Activated naive CD4-positive, alpha-beta T cell treated with anti-CD3 and anti-CD28 coated beads, Interleukin-2, amount 50 U/mL, for 16 hours (primary cell): Measurements from ENCODE around the gene PTTG1.
"Not testable (repeated sequence)": the region's sequence is repeated elsewhere in the genome, so short reads cannot be mapped to it uniquely, and the experiment has no call there.

Experiments used
- DNase-seq: peaks from one replicate; pipeline ENCODE4 v3.0.0-alpha.2; 2020

The PTTG1 gene

DNA sequence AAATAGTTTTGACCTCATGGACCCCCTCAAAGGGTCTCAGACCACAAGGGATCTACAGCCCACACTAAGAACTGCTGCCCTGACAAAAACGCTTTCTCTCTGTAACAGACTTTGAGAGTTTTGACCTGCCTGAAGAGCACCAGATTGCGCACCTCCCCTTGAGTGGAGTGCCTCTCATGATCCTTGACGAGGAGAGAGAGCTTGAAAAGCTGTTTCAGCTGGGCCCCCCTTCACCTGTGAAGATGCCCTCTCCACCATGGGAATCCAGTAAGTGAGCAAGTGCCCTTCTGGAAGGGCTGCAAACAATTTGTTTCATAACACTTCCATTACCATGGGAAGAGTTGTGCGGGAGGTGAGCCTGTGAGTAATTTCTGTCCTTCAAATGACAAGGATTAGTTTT, 6.0 kb downstream of the PTTG1 start:
- no peak for DNase-seq

DNA sequence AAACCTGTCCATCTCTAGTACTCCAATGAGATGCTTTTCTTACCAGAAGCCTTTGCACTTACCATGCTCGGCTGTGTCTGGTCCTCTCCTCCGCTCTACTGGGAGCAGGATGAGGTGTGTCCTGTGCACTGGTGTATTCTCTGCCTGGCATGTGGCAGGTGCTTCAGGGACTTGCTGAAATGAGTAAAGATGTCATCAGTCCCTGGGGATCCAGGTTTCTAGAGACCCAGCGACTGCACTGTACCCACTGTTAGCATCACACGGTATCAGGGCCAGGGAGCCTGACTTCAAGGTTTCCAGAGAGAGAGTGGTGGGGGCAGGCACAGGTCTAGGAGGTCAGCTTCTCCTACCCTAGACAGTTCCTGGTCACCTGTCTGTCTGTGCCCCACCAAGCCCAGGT, 10.5 kb downstream of the PTTG1 start:
- no peak for DNase-seq

DNA sequence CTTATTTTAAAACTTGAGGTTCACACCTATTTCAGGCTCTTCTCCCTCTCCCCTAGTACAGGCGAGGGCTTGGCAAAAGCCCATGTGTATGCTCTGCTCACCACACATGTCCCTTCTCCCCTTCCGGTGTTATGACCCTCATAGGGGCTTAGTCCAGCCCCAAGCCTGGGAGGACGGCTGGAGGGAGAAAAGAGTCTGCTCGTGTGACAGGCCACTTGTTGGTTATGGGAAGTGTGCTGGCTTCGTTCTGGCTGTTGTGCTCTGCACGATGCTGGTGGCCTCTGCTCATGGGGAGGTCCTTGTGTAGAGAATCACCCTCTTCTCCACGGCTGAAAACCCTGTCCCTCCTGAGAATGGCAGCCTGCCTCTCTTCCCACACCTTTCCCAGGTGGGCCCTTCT, 11.1 kb downstream of the PTTG1 start:
- no peak for DNase-seq

DNA sequence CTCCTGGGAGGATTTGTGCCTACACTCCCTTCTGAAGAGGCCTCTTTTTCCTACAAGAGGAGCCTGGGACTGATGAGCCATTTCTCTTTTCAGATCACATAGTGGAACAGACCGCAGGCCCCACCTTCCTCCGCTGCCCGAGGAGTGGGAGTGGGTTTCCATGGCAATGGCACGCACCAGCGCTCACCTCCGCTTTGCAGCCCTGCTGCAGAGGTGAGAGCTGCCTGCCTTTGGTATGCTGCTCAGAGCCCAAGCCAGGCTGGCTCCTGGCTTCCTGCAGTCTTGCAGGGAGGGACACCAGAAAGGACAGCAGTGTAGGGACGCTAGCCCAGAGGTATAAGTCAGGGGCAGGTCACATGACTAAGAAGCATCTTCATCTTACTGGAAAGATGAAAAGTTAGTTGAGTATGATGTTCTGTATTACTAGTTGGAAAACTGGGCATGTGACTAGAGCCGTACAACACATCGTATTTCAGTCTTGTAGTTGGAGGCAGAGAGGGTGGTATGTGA, 12.4 kb downstream of the PTTG1 start:
- DNase-seq, result no peak

DNA sequence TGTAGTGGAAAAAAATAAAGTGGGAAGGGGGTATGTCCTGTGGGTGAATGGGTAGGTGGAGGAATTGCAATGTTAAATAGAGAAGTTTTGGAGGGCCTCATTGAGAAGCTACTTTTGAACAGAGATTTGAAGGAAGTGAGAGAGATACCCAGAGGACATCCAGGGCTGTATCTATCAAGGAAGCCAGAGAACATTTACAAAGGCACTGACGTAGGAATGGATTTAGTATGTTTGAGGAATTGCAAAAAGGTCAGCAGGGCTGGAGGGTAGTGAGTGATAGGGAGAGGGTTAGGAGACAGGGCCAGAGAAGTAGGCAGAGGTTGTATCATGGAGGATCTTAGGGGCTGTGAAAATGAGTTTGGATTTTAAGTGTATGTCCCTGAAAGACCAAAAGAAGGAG, 13.9 kb downstream of the PTTG1 start:
- no peak for DNase-seq

DNA sequence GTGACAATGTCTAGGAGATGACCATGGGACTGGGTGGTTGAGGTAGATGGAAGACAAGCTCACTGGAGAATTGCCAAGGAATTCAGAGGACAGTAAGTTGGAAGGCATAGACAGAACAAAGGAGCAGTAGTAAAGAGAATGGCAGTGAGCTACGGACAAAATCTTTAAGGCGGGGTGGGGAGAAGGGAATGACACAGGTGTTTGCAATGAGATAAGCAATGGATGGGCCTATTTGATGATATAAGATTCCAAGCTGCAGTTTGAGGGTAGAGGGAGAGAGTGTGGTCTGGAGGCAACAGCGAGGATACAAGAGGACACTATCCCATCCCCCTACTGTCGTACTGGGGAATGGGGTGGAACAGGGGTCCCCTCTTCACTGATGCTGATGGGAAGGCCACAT, 14.4 kb downstream of the PTTG1 start:
- DNase-seq, result no peak

DNA sequence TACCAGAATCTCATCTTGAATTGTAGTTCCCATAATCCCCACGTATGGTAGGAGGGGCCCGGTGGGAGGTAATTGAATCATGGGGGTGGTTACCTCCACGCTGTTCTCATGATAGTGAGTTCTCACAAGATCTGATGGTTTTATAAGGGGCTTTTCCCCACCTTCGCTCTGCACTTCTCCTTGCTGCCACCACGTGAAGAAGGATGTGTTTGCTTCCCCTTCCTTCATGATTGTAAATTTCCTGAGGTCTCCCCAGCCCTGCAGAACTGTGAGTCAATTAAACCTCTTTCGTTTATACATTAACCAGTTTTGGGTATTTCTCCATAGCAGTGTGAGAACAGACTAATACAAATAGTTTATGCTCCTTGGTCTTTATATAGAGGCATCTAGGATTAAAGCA, 15.0 kb downstream of the PTTG1 start:
- not testable (repeated sequence) for DNase-seq

DNA sequence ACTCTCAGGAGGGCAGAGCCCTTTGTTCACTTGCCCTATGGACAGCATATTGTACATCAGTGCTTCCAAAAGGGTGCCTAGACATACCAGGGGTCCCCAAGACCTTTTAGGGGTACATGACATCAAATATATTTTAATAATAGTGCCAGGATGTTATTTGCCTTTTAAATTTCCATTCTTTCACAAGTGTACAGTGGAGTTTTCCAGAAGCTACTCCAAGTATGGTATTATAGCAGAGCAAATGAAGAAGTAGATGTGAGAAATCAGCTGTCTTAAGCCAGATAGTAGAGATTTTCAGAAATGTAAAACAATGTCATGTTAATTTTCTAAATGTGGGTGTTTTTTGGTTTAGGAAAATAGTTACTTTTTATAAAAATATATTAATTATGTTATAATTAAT, 15.6 kb downstream of the PTTG1 start:
- no peak for DNase-seq

DNA sequence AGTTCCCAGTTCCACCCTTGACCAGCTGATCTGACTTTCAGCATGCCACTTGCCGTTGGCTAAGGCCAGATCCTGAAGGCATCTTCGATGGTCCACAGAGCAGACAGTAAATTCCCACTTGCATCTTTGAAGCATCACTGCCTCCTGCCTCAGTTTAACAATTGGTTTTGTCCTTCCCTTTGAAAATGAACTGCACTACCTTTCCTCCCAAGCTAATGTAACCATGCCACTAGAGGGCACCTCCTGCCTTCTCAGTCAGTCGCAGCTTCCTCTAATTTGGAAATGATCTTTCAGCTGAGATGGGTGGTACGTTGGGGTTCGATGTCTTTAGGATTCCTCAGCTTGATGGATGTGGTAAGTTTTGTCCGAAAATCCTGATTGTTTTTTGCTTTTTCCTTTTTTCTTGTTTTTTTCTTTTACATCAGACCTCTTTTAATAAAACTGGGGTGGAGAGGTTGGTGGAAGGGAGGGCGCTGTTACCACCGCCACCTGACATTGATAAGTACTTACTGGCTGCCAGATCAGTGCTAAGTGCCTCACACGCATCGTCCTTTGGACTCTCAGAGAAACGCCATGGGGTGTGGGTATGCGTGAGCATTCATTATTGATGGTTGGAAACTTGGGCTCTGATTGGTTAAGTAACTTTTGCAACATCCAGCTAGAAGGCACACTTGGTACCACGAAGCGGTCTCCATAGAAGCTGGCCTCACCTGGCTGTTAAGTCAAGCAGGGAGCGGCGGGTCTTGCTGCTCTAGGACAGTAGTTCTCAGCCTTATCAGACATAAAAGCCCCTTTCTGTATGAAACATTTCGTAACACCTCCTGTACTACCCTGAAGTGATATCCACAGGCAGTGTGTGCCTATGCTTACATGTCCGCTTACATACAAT, 16.9 kb downstream of the PTTG1 start:
- peak; percentile 51 for DNase-seq

DNA sequence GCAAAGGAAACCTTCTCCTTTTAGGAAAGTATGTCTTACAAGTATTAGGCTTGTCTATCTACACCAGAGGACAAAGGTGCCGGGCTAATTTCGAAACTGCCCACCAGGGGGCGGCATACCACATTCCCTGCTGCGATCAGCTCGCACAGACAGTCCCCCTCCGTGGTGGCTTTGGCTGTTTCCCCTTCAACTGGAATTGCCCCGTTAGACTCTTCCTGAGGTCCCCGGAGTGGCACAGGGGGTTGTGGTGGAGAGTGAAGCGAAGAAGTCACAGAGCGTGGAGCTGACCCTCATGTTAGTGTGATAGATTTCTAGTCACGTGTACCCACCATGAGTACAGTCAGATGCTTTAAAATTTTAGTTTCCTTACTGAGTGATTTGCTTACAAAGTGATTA, 17.5 kb downstream of the PTTG1 start:
- DNase-seq, result peak; percentile 88

DNA sequence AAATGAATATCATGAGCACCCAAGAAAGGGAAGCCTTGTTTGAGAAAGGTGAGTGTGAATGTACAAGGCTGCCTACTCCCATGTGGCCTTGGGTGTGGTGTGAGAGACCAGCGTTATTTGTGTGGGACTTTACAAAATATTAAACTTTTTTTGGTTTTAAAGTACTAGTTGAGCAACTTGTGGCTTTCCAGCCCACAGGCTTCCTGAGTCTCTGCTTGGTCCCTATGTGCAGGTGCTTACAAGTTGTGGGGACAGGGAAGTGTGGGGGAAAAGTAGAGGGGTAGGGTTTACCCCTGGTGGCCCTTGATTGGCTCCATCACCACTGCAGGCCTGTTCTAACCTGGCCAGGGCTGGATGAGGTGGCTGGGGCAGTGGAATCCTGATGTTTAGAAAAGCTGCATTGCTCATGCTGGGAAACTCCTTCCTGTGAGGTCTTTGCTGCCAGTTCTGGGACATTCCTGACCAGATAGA, 19.7 kb downstream of the PTTG1 start:
- no peak for DNase-seq

DNA sequence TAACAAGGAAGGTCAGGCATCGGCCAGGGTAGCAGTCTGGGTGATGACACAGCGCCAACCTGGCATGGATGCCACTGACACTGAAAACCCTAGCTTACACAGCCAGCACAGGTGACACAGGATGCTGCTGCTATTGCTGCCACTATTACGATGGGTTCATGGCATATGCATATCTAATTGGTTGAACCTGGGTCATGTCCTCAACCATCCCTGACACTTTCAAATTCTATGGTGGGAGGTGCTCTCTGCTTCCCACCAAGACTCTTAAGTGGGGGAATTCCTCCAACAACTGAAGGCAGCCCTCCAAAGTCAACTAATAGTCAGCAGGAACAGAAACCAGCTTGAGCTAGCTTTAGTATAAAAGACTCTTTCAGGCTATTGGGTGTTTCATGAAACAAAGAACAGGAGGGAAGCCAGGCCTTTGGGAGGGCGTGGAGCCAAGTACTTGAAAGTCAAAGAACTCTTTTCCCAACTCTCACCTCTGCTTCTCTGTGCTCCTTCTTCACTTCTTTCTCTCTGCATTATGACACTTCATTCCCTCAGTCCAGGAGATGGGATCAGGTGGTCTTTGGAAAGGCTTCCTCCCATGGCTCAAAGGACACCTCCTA, 21.3 kb downstream of the PTTG1 start:
- DNase-seq, result no peak

DNA sequence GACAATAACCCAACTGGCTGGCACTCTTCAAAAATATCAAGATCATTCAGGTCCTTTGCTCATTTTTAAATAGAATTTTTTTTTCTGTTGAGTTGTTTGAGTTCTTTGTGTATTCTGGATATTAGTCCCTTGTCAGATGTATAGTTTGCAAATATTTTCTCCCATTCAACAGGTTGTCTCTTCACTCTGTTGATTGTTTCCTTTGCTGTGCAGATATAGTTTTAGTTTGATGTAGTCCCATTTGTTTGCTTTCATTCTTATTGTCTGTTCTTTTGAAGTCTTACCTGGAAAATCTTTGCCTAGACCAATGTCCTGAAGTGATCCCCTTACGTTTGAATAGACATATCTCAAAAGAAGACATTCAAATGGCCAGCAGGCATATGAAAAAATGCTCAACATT, 22.8 kb downstream of the PTTG1 start:
- DNase-seq, result no peak

DNA sequence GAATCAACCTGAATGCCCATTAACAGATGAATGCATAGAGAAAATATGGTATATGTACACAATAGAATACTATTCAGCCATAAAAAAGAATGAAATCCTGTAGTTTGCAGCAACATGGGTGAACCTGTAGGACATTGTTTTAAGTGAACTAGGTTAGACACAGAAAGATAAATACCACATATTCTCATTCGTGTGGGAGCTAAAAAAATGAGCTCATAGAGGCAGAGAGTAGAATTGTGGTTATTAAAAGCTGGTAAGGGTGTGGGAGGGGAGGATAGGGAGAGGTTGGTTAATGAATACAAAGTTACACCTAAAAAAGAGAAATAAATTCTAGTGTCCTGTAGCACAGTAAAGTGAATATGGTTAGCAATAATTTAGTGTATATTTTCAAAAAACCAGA, 23.5 kb downstream of the PTTG1 start:
- no peak for DNase-seq

DNA sequence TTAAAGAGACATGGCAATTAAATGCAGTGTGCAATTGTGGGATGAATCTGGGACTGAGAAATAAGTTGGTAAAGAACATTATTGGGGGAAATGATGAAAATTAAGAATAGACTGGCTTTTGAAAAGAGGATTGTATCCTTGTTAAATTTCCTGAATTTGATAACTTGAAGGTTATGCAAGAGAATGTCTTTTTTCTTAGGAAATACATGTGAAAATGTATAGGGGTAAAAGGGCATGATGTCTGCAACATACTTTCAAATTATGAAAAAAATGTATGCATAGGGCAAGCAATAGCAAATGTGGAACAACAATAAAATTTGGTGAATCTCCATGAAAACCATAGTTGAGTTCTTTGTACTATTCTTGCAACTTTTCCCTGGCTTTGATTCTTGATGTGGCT, 24.1 kb downstream of the PTTG1 start:
- no peak for DNase-seq

DNA sequence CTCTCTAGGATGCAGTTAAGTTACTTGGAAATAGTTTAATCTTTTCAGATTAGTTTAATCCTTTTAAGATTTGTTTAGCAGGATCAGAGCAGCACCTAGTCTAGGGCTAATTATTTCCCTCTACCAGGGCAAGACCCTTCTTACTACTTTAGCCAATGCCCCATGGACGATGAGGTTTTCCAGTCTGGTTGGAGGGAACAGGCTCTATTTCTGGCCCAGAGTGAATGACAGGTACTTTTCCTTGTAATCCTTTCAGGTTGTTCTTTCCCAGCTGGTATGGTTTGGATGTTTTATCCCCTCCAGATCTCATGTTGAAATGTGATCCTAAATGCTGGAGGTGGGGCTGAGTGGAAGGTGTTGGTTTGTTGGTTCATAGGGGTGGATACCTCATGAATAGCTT, 27.2 kb downstream of the PTTG1 start:
- no peak for DNase-seq

DNA sequence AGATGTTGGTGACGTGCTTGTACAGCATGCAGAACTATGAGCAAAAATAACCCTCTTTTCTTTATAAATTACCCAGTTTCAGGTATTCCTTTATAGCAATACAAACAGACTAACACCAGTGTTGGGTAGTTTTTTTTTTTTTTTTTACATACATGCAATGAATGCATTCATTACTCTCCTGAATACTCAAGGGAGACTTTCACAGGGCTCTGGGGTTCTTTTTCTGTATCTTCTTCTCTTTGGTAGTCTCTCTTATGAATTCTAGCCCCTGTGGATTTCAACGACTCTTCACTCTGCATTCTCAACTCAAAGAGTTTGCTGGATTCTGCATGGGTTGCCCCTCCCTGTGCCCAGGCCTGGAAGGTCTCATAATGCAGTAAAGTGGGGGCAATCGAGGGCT, 27.8 kb downstream of the PTTG1 start:
- DNase-seq, result no peak

DNA sequence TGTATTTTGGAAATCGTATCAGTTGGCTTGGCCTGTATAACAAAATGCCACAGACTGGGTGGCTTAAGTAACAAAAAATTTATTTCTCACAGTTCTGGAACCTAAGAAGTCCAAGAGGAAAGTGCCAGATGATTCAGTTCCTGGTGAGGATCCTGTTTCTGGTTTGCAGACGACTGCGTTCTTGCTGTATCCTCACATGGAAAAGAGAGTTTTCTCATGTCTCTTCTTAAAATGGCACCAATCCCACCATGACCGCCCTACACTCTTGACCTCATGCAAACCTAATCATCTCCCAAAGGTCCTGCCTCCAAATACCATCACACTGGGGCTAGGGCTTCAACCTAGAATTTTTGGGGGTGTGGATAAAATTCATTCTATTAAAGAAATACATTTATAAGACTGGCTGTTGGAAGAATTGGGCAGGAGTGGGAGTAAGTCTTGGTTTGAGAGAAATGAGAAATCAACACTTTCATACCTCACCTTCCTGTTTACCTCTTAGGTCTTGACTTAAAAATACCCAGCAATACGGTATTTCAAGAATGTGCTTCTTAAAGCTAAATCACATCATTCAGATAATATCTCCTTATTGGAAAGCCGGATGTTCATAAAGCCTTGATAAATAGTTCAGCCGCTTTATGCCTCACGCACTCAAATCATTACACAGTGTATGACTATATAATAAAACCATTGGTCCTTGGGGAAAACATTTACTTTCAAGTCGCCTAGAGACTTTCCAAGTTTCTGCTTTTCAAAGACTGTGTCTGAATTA, 28.7 kb downstream of the PTTG1 start:
- no peak for DNase-seq

DNA sequence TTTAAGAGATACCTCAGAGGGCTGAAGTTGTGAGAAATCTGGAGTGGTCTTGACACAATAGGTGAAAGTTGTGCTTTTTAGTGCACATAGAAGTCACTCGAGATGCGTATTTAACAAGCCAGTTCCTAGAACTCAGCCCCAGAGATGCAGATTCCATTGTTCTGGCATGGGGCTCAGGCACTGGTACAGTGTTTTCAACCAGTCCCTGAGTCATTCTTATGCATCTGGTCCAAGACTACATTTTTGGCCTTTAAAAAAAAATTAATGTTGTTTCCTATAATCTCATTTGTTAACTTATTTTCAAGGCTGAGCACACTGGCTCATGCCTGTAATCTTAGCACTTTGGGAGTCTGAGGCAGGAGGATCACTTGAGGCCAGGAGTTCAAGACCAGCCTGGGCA, 29.6 kb downstream of the PTTG1 start:
- DNase-seq, result no peak

DNA sequence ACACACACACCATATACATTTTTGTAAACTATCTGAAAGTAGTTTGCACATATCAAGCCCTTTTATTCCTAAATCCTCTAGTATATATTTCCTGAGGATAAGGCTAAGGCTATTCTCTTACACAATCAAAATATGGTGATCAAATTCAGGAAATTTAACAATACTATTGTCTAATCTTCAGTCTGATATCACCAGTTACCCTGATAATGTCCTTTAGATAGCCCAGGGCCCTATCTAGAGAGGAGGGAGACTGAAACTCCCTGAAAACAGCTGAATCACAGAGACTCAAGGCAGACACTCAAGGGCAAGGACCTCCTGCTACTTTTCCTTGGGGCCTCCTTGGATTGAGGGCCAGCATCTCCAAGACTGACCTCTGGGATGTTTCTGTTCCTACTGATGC, 30.4 kb downstream of the PTTG1 start:
- no peak for DNase-seq

DNA sequence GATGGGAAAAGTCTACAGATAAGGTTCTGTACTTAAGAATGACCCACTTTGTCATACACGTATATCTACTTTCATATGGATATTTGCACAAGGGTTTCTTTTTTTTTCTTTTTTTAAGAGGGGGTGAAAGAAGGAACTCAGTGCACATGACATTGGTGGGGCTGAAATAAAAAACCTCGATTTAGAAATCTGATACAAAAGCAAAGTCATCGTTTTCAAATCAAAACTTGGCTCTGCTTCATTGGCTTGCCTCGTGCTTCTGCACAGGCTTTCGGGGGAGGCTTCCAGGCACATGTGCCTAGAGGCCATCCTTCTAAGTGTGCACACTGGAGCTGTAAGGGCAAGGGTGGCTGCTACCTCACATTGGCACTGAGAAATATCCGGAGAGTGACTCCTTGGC, 31.1 kb downstream of the PTTG1 start:
- no peak for DNase-seq

DNA sequence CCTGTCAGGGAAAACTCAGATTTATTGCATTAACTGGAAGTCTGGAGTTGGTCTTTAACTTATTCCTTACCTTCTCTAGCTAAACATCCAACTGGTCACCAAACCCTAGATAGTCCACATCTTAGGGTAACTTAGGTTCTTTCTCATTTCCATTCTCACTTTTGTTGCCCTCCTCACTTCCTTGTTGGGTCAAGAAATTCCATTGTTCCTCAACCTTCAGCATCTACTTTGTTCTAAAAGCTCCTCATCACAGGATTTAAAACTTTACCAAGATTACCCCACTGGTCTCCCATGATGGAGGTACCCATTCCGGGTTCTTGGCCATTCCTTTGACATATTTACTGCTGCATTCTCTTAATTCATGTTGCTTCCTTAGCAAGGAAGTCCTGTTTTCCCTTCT, 32.1 kb downstream of the PTTG1 start:
- DNase-seq, result no peak

DNA sequence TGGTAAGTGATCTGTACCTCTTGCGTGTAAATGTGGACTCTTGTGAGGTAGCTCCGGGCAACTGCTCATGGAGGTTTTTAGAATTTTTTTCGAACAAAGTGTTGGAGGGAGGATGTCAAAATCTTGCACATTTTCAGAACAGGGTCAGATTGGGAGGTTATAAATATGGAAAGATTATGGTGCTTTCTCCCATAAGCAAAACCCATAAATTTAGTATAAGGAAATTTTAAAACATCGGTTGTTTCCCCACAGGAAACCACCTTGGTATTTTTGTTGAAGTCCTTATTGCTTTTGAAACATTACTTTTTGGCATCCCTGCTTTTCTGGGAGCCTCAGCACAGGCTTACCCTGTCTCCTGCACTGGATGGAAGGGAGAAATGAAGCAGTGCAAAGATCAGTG, 33.9 kb downstream of the PTTG1 start:
- DNase-seq, result no peak
